NCI-H146 treated with DMSO at 0.1 percent for 48 hours (cell line): ENCODE data around the gene SEZ6L.

Experiments
- DNase-seq: peaks from one replicate; lab custom pipeline; 2025; ENCODE audit not compliant: unreplicated experiment; lab: John Stamatoyannopoulos, UW

The SEZ6L gene

GRCh38 chr22:26292667-26292995 lies 123.4 kb downstream of the SEZ6L start:
- no peak for DNase-seq

DNA sequence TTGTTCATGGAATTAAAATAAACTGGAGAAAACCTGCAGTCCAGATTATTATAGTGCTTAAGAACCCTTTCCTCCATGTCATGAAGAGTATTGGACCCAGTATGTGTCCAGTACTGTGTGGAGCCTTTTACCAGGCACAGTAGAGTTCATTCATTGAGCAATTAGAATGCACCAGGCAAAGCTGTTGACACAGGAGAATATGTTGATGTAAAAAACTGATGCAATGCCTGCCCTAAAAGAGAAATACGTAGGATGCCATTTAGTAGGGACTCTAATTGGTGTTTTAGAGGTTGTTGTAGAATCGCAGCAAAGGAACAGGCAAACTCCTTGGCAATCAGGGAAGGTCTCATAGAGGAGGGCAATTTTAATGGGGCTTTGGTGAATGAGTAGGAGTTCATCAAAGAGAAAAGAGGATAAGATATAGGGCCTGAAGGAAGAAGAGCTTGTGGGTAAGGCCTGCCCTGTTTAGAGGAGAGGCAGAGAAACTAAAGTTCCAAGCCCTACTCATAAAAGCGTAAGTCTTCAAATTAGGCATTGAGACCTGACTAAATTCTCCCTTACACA lies 126.4 kb downstream of the SEZ6L start:
- DNase-seq = no peak

DNA sequence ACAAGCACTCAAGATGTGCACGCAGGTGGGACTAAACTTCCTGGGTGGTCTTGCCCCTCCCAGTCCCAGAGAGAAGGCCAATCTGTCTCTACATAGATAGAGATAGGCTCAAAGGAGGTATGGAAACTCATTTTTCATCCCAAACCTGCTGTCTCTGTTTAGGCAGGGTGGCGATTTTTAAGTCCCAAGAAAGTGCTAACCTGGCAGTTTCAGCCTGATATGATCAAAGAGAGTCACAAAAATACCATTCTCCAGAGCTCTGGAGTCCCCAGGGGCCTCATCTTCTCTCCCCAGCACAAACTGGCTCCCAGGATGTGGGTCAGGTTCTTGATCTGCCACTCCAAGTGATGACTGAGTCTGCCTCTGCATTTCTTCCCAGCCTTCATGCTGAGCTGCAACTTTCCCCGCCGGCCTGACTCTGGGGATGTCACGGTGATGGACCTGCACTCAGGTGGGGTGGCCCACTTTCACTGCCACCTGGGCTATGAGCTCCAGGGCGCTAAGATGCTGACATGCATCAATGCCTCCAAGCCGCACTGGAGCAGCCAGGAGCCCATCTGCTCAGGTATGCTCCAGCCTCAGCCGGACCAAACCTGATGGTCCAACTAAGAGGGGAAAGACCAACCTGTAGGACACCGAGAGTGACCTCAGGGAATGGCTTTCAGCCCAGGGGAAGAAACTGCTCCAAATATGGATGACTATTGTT lies 129.5 kb downstream of the SEZ6L start:
- DNase-seq = no peak

DNA sequence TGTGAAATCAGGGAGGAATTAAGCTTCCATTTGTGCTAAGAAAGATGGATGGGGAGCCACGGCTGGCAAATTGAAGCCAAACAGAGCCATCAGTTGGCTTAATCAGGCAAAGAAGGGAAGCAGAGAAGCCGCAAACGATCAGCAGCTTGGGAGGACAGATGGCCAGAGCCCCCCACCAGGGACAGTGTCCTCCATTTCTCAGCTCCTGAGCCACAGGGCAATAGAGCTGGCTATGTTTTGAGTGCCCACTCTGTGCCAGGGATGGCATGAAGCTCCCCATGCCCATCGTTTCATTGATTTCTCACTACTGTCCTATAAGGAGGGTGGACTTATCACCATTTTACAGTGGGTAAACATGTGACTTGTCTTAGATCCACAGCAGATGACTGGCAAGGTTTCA lies 133.5 kb downstream of the SEZ6L start:
- DNase-seq = no peak

DNA sequence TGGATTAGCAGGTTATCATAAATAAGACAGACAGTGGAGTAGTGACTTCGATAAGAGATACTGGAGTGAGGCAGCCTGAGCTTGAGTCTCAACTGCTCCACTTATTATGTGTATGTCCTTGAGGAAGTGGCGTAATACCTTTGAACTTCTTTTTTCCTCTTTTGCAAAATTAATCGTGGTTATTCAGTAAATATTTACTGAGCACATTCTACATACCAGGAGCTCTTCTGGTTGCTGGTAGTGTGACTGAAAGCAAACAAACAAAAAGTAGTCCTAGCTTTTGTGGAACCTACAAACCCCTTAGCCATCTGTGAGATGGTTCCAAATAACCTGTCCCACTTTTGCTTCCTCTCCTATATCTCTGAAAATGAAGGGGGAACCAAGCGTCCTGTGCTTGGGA lies 134.2 kb downstream of the SEZ6L start:
- DNase-seq = no peak

DNA sequence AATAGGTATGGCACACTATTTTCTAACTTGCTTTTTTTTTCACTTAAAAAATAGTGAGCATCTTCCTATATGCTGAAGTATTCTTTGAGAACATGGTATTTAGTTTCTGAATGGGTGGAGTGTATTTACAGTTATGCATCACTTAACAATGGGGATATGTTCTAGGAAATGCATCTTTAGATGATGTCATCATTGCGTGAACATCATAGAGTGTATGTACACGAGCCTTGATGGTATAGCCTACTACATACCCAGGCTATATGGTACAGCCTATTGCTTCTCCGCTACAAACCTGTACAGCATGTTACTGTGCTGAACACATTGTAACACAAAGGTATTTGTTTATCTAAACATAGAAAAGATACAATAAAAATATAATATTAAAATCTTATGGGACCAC lies 135.5 kb downstream of the SEZ6L start:
- DNase-seq = no peak

DNA sequence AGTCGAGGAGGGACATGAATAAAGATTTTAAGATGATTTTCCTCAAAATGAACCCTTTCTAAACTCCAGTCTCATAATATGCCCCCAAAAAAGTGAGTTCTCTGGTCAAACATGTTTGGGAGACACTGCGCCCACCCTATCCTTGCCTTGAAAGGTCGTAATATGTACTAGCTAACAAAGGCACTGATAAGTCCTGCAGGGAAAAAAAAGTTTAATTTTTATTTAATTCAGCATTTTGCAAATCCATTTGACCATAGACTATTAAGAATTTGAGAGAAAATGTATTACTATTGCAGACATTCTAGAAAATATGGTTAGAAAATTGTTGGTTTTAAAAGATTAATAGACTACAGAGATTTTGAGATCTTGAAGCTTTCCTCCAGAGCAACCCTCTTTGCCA lies 139.2 kb downstream of the SEZ6L start:
- no peak for DNase-seq

GRCh38 chr22:26310616-26311015 lies 141.4 kb downstream of the SEZ6L start:
- DNase-seq = no peak

- no peak for DNase-seq
These were observed 144.0 kb downstream of the SEZ6L start for GRCh38 chr22:26313291-26313690.

DNA sequence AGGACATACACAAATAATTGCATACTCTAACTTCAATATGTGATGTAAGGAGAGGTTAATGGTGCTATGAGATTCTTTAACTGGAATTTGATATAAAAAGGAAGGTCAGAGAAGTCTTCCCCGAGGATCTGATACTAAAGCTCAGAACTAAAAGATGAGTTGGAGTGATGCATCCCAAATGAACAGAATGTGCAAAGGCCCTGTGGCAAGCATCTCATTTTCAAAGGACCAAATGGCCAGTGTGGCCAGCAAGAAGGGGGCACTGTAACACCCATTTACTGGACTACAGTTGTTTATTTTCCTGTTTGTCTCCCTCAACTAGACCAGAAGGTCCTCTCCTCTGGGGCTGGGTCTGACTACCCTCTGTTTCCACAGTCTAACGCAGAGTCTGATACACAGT lies 144.9 kb downstream of the SEZ6L start:
- DNase-seq = no peak

DNA sequence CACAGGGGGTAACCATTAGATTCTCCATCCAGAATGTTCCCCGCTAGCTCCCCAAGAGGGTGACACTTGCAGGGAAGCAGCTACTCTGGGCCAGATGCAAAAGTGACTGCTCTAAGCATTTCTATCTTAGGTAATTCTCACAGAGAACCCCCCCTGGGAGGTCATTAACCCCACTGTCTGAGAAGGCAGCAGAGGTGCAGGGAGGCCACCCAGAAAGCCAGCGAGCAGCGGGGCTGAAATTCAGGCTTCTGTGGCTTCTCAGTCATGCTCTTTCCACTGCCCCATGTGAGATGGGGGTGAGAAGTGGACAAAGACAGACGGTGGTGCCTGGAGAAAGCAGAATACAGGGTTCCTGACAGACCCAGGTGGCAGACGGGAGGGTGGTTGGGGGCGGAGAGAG lies 145.4 kb downstream of the SEZ6L start:
- no peak for DNase-seq

DNA sequence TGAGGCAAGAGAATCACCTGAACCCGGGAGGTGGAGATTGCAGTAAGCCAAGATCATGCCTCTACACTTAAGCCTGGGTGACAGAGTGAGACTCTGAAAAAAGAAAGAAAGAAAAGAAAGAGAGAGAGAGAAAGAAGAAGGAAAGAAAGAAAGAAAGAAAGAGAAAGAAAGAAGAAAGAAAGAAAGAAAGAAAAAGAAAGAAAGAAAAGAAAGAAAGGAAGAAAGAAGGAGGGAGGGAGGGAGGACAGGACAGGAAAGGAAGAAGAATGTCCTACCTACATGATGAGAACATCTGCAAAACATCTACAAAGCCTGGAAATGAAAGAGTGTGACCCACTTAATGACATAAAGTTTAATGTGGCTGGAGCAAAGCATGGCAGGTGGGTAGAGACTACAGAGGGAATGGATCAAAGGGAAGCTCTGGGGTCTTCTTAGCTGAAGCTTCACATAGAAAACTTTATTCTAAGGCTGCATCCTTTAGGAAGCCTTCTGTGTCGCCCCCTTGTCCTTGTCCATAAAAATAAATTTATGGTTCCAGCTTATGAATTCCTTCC lies 147.5 kb downstream of the SEZ6L start:
- no peak for DNase-seq

DNA sequence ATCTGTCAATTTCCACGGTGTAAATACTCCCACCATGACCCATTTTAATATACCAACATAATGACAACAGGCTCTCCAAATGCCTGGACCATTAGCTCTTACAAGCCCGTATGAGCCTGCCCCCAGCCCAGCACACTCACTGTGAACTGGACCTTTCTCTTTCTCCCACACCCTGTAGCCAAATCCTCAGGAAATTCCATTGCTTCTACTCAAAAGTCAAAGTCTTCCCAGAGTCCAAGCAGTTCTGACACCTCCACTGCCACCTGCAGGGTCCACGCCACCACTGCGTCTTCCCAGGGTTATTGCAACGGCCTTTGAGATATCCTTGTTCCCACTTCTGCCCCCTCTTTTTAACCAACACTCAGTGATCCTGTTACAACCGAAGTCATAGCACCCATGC lies 149.7 kb downstream of the SEZ6L start:
- DNase-seq = no peak

- no peak for DNase-seq
These were observed 151.2 kb downstream of the SEZ6L start for GRCh38 chr22:26320447-26320846.

DNA sequence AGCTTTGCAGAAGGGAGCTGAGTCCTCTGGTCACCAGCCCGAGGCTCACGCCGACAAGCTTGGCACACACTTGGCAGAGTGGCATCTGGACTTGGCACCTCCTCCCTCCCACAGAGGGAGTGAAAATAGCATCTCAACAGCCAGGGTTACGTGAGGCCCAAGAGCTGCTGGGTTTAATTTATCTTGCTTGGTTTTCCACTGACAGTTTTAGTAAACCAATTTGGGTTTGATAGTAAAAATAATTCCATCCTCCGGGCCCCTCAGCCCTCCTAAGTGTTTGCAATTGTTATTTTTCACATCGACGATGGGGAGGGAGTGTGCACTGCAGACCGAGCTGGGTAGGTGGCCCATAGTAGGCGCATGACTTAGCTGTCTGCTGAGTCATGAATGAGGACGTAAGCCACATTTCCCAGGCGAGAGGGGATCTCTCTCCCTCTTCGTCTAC lies 152.2 kb downstream of the SEZ6L start:
- DNase-seq = no peak

GRCh38 chr22:26322179-26322905 lies 153.1 kb downstream of the SEZ6L start:
- no peak for DNase-seq

DNA sequence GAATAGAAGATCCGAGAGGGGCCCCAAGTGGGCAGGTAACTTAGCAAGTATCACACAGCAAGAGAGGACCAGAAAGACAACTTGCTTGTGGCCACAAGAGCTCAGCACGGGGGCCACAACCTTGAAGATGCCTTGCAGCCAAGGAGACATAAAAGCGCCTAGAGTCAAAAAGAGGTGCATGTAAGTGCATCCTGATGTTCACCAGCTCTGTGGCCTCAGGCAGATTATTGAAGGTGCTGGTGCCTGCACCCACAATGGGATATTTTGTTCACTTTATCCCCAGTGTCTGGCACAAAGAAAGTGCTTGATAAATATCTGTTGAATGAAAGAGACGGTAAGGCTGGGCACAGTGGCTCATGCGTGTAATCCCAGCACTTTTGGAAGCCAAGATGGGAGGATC lies 153.8 kb downstream of the SEZ6L start:
- no peak for DNase-seq

- DNase-seq = no peak
These were observed 154.9 kb downstream of the SEZ6L start for GRCh38 chr22:26324150-26324549.

DNA sequence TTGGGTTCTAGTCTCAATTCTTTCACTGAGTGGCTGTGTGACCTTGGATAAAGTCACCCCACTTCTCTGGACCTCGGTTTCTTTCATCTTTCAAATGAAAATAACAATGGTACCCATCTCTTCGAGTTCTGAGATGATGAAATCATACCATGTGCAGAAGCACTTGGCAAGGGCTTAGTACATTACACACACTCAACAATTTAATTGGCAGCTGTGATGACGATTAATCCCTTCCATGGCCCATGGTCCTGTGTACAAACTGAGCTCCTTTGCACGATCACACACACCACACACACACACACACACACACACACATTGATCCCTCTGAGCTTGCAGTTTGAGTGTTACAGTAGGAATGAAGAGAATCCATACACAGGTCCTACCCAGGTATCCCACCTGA lies 156.4 kb downstream of the SEZ6L start:
- DNase-seq = no peak

DNA sequence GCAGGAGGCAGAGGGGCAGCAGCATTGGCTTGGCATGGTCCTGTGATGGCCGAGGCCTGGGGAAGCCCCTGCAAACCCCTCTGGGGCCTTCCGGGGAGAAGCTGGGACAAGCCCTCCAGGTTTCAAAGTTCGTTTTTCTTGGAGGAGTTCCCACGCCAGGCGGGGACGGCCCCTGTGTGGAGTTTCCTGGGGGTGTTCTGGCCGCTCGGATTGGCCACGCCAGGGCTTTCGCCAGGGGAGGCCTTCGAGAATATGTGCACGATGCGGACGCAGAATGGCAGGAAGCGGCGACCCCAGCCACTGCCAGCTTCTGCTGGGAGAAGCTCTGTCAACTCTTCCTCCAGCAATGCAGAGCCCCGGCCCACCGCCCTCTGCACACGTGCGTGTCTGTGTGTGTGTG lies 157.5 kb downstream of the SEZ6L start:
- DNase-seq = no peak

GRCh38 chr22:26327306-26327705 lies 158.0 kb downstream of the SEZ6L start:
- DNase-seq = no peak

DNA sequence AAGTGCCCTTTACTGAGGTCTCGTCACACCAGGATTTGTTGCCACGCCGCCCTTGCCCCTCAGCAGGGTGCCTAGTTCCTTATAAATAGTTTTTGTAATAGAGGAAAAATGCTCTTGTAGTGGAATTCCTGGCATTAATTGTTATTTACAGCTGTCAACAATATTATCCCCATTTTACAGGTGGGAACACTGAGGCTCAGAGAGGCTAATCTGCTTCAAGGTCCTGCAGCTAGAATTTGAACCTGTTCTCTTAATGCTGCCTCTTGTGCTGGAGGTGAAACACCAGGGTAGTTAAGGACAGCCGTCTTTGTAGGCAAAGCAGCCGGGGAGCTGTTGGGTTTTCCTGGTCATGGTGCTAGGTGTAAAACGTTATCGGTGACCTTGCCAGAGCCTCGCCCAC lies 159.0 kb downstream of the SEZ6L start:
- no peak for DNase-seq
